Activated CD4-positive, alpha-beta T cell treated with anti-CD3 and anti-CD28 coated beads for 1 hour (primary cell): ENCODE results near the gene CHST11.
"Not testable (repeated sequence)": the region's sequence is repeated elsewhere in the genome, so short reads cannot be mapped to it uniquely, and the experiment has no call there.

Experiments used
- DNase-seq: peaks from one replicate; pipeline ENCODE4 v3.0.0-alpha.2; 2020

CHST11 gene

GRCh38 chr12:104724992-104725585 is 268.3 kb downstream of the CHST11 start:
- DNase-seq: no peak

GRCh38 chr12:104725610-104726009 is 268.9 kb downstream of the CHST11 start:
- DNase-seq: no peak

GRCh38 chr12:104727726-104728465 is 271.1 kb downstream of the CHST11 start:
- DNase-seq: no peak

GRCh38 chr12:104729091-104729490 is 272.3 kb downstream of the CHST11 start:
- DNase-seq: no peak

- DNase-seq: no peak
Measured at GRCh38 chr12:104729610-104730446, 273.1 kb downstream of the CHST11 start.

GRCh38 chr12:104730763-104731162 is 274.0 kb downstream of the CHST11 start:
- no peak for DNase-seq

- no peak for DNase-seq
Measured at GRCh38 chr12:104733717-104734175, 277.0 kb downstream of the CHST11 start.

GRCh38 chr12:104734541-104735095 is 277.9 kb downstream of the CHST11 start:
- no peak for DNase-seq

- no peak for DNase-seq
Measured at GRCh38 chr12:104735801-104736200, 279.1 kb downstream of the CHST11 start.

- DNase-seq: no peak
Measured at GRCh38 chr12:104736307-104736706, 279.6 kb downstream of the CHST11 start.

GRCh38 chr12:104737113-104737512 is 280.4 kb downstream of the CHST11 start:
- no peak for DNase-seq

GRCh38 chr12:104737791-104738301 is 281.1 kb downstream of the CHST11 start:
- DNase-seq: no peak

GRCh38 chr12:104738331-104738730 is 281.6 kb downstream of the CHST11 start:
- no peak for DNase-seq

GRCh38 chr12:104738776-104739642 is 282.3 kb downstream of the CHST11 start:
- no peak for DNase-seq

GRCh38 chr12:104740668-104741067 is 283.9 kb downstream of the CHST11 start:
- no peak for DNase-seq

GRCh38 chr12:104741077-104741476 is 284.3 kb downstream of the CHST11 start:
- no peak for DNase-seq

- no peak for DNase-seq
Measured at GRCh38 chr12:104741497-104742367, 285.0 kb downstream of the CHST11 start.

- no peak for DNase-seq
Measured at GRCh38 chr12:104742551-104743201, 285.9 kb downstream of the CHST11 start.

- no peak for DNase-seq
Measured at GRCh38 chr12:104743202-104743580, 286.4 kb downstream of the CHST11 start.

GRCh38 chr12:104743753-104744548 is 287.2 kb downstream of the CHST11 start:
- DNase-seq: not testable (repeated sequence)
